RWPE1 (cell line): Measurements from ENCODE around the gene ANKS1A.

Experiments used
- CTCF ChIA-PET: fragments of 350-600 bp; sonication (Branson Sonifier 250); formaldehyde crosslinking; extraction: SDS; loops from one replicate; lab custom pipeline; 2021; lab: Yijun Ruan, JAX
- POLR2A ChIA-PET: fragments of 400-600 bp; formaldehyde crosslinking; extraction: SDS; loops from one replicate; lab custom pipeline; 2020; ENCODE audit warnings: antibody characterized with exemption; ENCODE audit not compliant: low non-redundant PET; lab: Yijun Ruan, JAX
- DNase-seq: peaks from one replicate; pipeline ENCODE4 v3.0.0; 2012; ENCODE audit warnings: low spot score
- H3K27ac ChIP-seq: fragments of 450-650 bp; 2 replicates; pipeline ENCODE4 v1.5.1; 2017
- CTCF ChIP-seq: fragments of 450-650 bp; conservative IDR thresholded peaks from 2 replicates; pipeline ENCODE4 v1.5.1; 2017; ENCODE audit warnings: low read depth, mild to moderate bottlenecking

Gene ANKS1A

GRCh38 chr6:35025232-35026188, 136.5 kb downstream of the ANKS1A start:
- ChIA-PET CTCF (interaction anchor here (0.6 to 0.7 kb wide), 2 partner anchors 9 to 66 kb away, joined by 3 to 4 read pairs; no protein-coding TSS in a partner anchor), POLR2A (no interaction called here)
- peak overlapping the region; percentile 46 for H3K27ac ChIP-seq
- no peak for TF ChIP-seq CTCF
- DNase-seq, result no peak

- DNase-seq, result peak; percentile 66
- ChIA-PET POLR2A (no interaction called here), CTCF (interaction anchor here (0.6 kb wide), 1 partner anchor 10 kb away, joined by 3 read pairs; no protein-coding TSS in a partner anchor)
- H3K27ac ChIP-seq, result no peak overlapping the region
- no peak for TF ChIP-seq CTCF
Observed at GRCh38 chr6:35026434-35027222, 137.6 kb downstream of the ANKS1A start.

GRCh38 chr6:35027807-35028206, 138.8 kb downstream of the ANKS1A start:
- no peak overlapping the region for H3K27ac ChIP-seq
- no peak for DNase-seq
- ChIA-PET POLR2A (no interaction called here), CTCF (no interaction called here)
- no peak for TF ChIP-seq CTCF

- CTCF ChIA-PET, result interaction anchor here (0.5 to 0.7 kb wide), 2 partner anchors 24 to 32 kb away, joined by 3 read pairs; no protein-coding TSS in a partner anchor
- no peak for DNase-seq
- H3K27ac ChIP-seq, result no peak overlapping the region
- POLR2A ChIA-PET, result no interaction called here
- no peak for TF ChIP-seq CTCF
Observed at GRCh38 chr6:35028781-35029769, 140.0 kb downstream of the ANKS1A start.

GRCh38 chr6:35030099-35030498, 141.0 kb downstream of the ANKS1A start:
- CTCF ChIA-PET, result interaction anchor here (0.8 kb wide), 1 partner anchor 228 kb away, joined by 3 read pairs; no protein-coding TSS in a partner anchor
- no peak for DNase-seq
- POLR2A ChIA-PET, result no interaction called here
- H3K27ac ChIP-seq, result no peak overlapping the region
- TF ChIP-seq CTCF, result no peak
